Liver (tissue), 9 donors: ENCODE measurements around the gene GLP1R. TPM values are rescaled to one million over a fixed set of nuclear protein-coding genes. Genes with fewer than 3 reads are reported as not detected.

ENCODE experiments used
- DNase-seq: peaks from one replicate; pipeline ENCODE4 v3.0.0-alpha.2; 2017; ENCODE audit warnings: low spot score
- H3K27ac ChIP-seq, 2 donors: one replicate each; pipeline ENCODE4 v1.7.0; 2013; ENCODE audit warnings: inconsistent platforms in 2 of 2, low read length in 2 of 2, control low read depth in 1 of 2, low read depth in 1 of 2, mild to moderate bottlenecking in 1 of 2
- H3K27me3 ChIP-seq, 4 donors: one replicate each; pipeline versions ENCODE4 v1.6.1 to v1.7.0; 2013; ENCODE audit warnings: low read length in 3 of 4, inconsistent platforms in 1 of 4, mild to moderate bottlenecking in 1 of 4, moderate library complexity in 1 of 4; ENCODE audit not compliant: control insufficient read depth in 4 of 4, insufficient read depth in 4 of 4
- H3K36me3 ChIP-seq, 4 donors: one replicate each; pipeline versions ENCODE4 v1.6.1 to v1.7.0; 2013; ENCODE audit warnings: low read length in 3 of 4, mild to moderate bottlenecking in 3 of 4, low read depth in 1 of 4, moderate library complexity in 1 of 4; ENCODE audit not compliant: control insufficient read depth in 4 of 4, insufficient read depth in 3 of 4
- H3K4me1 ChIP-seq, 4 donors: one replicate each; pipeline versions ENCODE4 v1.6.1 to v1.7.0; 2013; ENCODE audit warnings: low read length in 3 of 4, mild to moderate bottlenecking in 3 of 4, moderate library complexity in 1 of 4; ENCODE audit not compliant: control insufficient read depth in 4 of 4, insufficient read depth in 4 of 4
- H3K4me3 ChIP-seq, 3 donors: one replicate each; pipeline versions ENCODE4 v1.6.1 to v1.7.0; 2013; ENCODE audit warnings: low read length in 3 of 3, control low read depth in 1 of 3, low read depth in 1 of 3, mild to moderate bottlenecking in 1 of 3
- H3K9ac ChIP-seq, 2 donors: one replicate each; pipeline ENCODE4 v1.7.0; 2013; ENCODE audit warnings: low read length in 2 of 2, mild to moderate bottlenecking in 2 of 2, moderate library complexity in 2 of 2, control low read depth in 1 of 2, low read depth in 1 of 2
- H3K9me3 ChIP-seq, 4 donors: one replicate each; pipeline versions ENCODE4 v1.6.1 to v1.7.0; 2013; ENCODE audit warnings: low read length in 3 of 4; ENCODE audit not compliant: control insufficient read depth in 4 of 4
- EGR1 ChIP-seq, 2 donors: IDR thresholded peaks; 2 replicates each; pipeline ENCODE4 v1.6.1; 2016 to 2018; ENCODE audit warnings: antibody characterized with exemption in 2 of 2, low read depth in 2 of 2
- FOXA2 ChIP-seq: IDR thresholded peaks from 2 replicates; pipeline ENCODE4 v1.6.1; 2016; ENCODE audit warnings: antibody characterized with exemption
- GABPA ChIP-seq, 2 donors: IDR thresholded peaks in 1 of 2; conservative IDR thresholded peaks in 1 of 2; 2 replicates each; pipeline ENCODE4 v1.6.1; 2016; ENCODE audit warnings: antibody characterized with exemption in 2 of 2, mild to moderate bottlenecking in 1 of 2, moderate library complexity in 1 of 2
- HNF4A ChIP-seq, 2 donors: conservative IDR thresholded peaks; 2 replicates each; pipeline ENCODE4 v1.6.1; 2016; ENCODE audit warnings: antibody characterized with exemption in 2 of 2, mild to moderate bottlenecking in 2 of 2
- JUND ChIP-seq, 2 donors: IDR thresholded peaks; 2 replicates each; pipeline ENCODE4 v1.6.1; 2016; ENCODE audit warnings: antibody characterized with exemption in 2 of 2
- NR2F2 ChIP-seq: IDR thresholded peaks from 2 replicates; pipeline ENCODE4 v1.6.1; 2016; ENCODE audit warnings: antibody characterized with exemption
- RAD21 ChIP-seq, 2 donors: IDR thresholded peaks; 2 replicates each; pipeline ENCODE4 v1.6.1; 2016; ENCODE audit warnings: antibody characterized with exemption in 2 of 2, mild to moderate bottlenecking in 2 of 2
- RXRA ChIP-seq, 2 donors: IDR thresholded peaks; 2 replicates each; pipeline ENCODE4 v1.6.1; 2017 to 2018; ENCODE audit warnings: antibody characterized with exemption in 2 of 2, mild to moderate bottlenecking in 1 of 2
- SP1 ChIP-seq: IDR thresholded peaks from 2 replicates; pipeline ENCODE4 v1.6.1; 2018; ENCODE audit warnings: antibody characterized with exemption, mild to moderate bottlenecking
- TAF1 ChIP-seq: conservative IDR thresholded peaks from 2 replicates; pipeline ENCODE4 v1.6.1; 2016; ENCODE audit warnings: antibody characterized with exemption, mild to moderate bottlenecking
- YY1 ChIP-seq: IDR thresholded peaks from 2 replicates; pipeline ENCODE4 v1.6.1; 2016; ENCODE audit warnings: antibody characterized with exemption, mild to moderate bottlenecking
- WGBS: extraction: QIAGEN DNeasy Blood & Tissue Kit; methylation state at CpG from one replicate; pipeline ENCODE4 v1.1.7; 2013; 5-methylcytosine and 5-hydroxymethylcytosine counted together
- polyA plus RNA-seq, 2 donors: library from polyadenylated mRNA; stranded (reverse) in 1 of 2; unstranded in 1 of 2; fragments of 200-250 nt in 1 of 2; fragments of >200 nt in 1 of 2; fragmentation: Nextera tagmentation in 1 of 2; extraction: Ambion mirVana in 1 of 2; gene quantifications; one replicate each; pipeline versions ENCODE4 v1.2.1 to v1.2.3, GENCODE V29; 2013 to 2015
- total RNA-seq, 2 donors: library from RNA; depleted of rRNA; stranded (reverse); fragments of >200 nt; gene quantifications; one replicate each; pipeline ENCODE4 v1.2.3, GENCODE V29; 2014
- TF ChIP-seq, protein P1 (sequence below): IDR thresholded peaks from 2 replicates; pipeline ENCODE4 v1.6.1; 2016; ENCODE audit warnings: antibody characterized with exemption, mild to moderate bottlenecking
- TF ChIP-seq, protein P2 (sequence below): IDR thresholded peaks from 2 replicates; pipeline ENCODE4 v1.6.1; 2016; ENCODE audit warnings: antibody characterized with exemption
- TF ChIP-seq, protein P3 (sequence below): IDR thresholded peaks from 2 replicates; pipeline ENCODE4 v1.6.1; 2016; ENCODE audit warnings: antibody characterized with exemption
- donor health status: healthy.
- donor health status: healthy.
- donor health status: healthy.
- donor health status: healthy.
- donor health status: healthy.

The GLP1R gene
- total and polyA plus RNA-seq, 4 donors = not detected

DNA sequence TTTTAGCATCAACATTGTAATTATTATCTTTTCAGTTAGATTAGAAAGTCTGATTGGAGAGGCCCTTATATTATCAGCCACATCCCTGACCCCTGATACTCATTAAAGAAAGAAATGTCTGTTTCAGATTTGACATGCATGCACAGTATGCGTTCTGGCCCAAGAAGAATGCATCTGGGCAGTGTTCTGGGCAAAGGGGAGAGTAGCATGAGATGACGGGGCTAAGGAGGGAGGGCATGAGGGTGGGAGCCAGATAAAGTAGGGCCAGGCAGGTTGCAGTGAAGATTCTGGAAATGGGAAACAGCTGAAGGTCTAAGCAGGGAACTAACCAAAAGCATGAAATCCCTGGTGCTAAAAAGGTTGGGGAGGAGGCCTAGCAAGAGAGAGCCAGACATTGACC is 59.1 kb downstream of the GLP1R start:
- Histone ChIP-seq H3K4me1 (no peaks in the 10 kb centered on the region), H3K27me3 (no peaks in the 10 kb centered on the region), H3K36me3 (peaks cover 1 to 18% (median 7%) of the 10 kb centered on the region in 4 donors), H3K9ac (no peak overlapping the region), H3K9me3 (no peaks in the 10 kb centered on the region), H3K4me3 (no peak overlapping the region), H3K27ac (no peak overlapping the region)
- TF ChIP-seq, protein P1, sequence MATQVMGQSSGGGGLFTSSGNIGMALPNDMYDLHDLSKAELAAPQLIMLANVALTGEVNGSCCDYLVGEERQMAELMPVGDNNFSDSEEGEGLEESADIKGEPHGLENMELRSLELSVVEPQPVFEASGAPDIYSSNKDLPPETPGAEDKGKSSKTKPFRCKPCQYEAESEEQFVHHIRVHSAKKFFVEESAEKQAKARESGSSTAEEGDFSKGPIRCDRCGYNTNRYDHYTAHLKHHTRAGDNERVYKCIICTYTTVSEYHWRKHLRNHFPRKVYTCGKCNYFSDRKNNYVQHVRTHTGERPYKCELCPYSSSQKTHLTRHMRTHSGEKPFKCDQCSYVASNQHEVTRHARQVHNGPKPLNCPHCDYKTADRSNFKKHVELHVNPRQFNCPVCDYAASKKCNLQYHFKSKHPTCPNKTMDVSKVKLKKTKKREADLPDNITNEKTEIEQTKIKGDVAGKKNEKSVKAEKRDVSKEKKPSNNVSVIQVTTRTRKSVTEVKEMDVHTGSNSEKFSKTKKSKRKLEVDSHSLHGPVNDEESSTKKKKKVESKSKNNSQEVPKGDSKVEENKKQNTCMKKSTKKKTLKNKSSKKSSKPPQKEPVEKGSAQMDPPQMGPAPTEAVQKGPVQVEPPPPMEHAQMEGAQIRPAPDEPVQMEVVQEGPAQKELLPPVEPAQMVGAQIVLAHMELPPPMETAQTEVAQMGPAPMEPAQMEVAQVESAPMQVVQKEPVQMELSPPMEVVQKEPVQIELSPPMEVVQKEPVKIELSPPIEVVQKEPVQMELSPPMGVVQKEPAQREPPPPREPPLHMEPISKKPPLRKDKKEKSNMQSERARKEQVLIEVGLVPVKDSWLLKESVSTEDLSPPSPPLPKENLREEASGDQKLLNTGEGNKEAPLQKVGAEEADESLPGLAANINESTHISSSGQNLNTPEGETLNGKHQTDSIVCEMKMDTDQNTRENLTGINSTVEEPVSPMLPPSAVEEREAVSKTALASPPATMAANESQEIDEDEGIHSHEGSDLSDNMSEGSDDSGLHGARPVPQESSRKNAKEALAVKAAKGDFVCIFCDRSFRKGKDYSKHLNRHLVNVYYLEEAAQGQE = no peak
- TF ChIP-seq SP1 = no peak
- no peak for DNase-seq
- 46% methylated on average over 2 of the region's 2 CpGs for WGBS

DNA sequence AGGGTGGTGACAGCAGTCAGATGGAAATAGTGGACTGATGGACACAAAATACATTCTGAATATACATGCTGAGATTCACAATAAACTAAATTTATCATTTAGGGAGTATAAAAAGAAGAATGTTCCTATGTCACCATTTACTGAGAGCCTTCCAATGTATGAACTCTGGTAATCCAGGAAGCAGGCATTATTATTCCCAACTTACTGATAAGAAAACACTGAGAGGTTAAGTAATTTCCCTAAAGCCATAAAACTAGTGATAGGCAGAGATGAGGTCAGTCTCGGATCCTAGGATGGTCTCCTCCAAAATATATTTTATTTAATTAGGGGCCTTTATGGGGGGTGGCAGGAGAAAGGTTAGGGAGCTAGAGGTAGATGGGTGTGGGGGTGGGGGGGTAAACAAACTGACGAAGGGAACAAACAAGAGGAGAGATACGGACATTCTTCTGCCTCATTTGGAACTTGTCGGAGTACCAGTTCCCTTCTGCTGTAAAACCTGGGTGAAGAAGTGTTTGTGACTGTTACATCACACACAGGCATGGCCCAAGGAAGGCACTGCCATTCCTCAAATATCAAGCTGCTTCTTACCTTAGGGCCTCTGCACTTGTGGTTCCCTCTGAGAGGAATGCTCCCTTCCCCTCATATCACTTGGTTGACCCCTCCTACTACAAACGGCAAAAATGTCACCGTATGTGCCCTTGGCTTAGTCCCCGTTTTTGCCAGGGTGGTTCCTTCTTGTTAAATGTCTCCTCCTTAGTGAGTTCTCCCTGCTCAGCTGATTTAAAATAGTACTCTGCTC is 59.7 kb downstream of the GLP1R start:
- WGBS = 88% methylated on average over 7 of the region's 7 CpGs
- no peaks in the 10 kb centered on the region for H3K9me3 ChIP-seq
- H3K4me3 ChIP-seq = no peak overlapping the region
- H3K27ac ChIP-seq = no peak overlapping the region
- TF ChIP-seq FOXA2 (no peak), GABPA (IDR thresholded peaks at IDR 0.05 in 1 of 2, conservative IDR thresholded peaks at IDR 0.05 in 1 of 2) (no peak)
- DNase-seq = no peak
- no peaks in the 10 kb centered on the region for H3K4me1 ChIP-seq
- H3K27me3 ChIP-seq = no peaks in the 10 kb centered on the region
- H3K36me3 ChIP-seq = peaks cover 1 to 18% (median 7%) of the 10 kb centered on the region in 4 donors
- H3K9ac ChIP-seq = no peak overlapping the region

DNA sequence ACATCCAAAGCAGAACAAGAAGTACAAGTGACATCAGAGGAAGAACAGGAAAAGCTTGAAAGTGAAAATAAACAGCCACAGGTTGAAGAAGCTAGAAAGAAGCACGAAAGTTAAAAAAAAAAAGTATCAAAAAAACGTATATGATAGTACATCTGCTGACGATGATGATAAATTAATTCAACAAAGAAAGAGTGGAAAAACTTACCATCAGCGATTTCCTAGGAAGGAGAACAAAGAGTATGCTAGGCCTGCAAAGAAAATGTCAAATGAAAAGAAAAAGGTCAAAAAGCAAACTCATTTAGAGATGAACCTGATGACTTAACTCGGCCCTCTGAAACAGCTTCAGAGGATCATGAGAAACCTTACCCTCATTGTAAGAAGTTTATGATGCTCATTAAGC is 62.7 kb downstream of the GLP1R start:
- Histone ChIP-seq H3K9me3 (no peaks in the 10 kb centered on the region), H3K4me3 (no peak overlapping the region), H3K36me3 (peaks cover 0 to 16% (median 4%) of the 10 kb centered on the region in 4 donors), H3K27me3 (no peaks in the 10 kb centered on the region), H3K27ac (no peak overlapping the region), H3K4me1 (peaks cover 0 to 17% (median 3%) of the 10 kb centered on the region in 4 donors), H3K9ac (no peak overlapping the region)
- TF ChIP-seq RXRA (IDR thresholded peaks at IDR 0.05) = no peak
- TF ChIP-seq, protein P2, sequence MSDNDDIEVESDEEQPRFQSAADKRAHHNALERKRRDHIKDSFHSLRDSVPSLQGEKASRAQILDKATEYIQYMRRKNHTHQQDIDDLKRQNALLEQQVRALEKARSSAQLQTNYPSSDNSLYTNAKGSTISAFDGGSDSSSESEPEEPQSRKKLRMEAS = no peak
- TF ChIP-seq, protein P1 = no peak
- no peak for TF ChIP-seq RAD21 (IDR thresholded peaks at IDR 0.05)
- TF ChIP-seq GABPA (IDR thresholded peaks at IDR 0.05 in 1 of 2, conservative IDR thresholded peaks at IDR 0.05 in 1 of 2) = no peak
- no peak for TF ChIP-seq YY1
- TF ChIP-seq HNF4A (conservative IDR thresholded peaks at IDR 0.05) = no peak
- no peak for TF ChIP-seq EGR1 (IDR thresholded peaks at IDR 0.05; ENCODE audit: low read depth in 2 of 2)
- no peak for TF ChIP-seq TAF1
- TF ChIP-seq, protein P3, sequence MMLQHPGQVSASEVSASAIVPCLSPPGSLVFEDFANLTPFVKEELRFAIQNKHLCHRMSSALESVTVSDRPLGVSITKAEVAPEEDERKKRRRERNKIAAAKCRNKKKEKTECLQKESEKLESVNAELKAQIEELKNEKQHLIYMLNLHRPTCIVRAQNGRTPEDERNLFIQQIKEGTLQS = no peak
- no peak for TF ChIP-seq FOXA2
- TF ChIP-seq NR2F2 = no peak
- no peak for TF ChIP-seq JUND (IDR thresholded peaks at IDR 0.05)
- 89% methylated on average over 5 of the region's 5 CpGs for WGBS
- DNase-seq = no peak
